Measurements from ENCODE around the gene MPND. TPM values are rescaled to one million over a fixed set of nuclear protein-coding genes. Genes with fewer than 3 reads are reported as not detected.
A peak's percentile ranks its signal among the peaks of the same experiment; 100 is the strongest.
"Not testable (repeated sequence)": the region's sequence is repeated elsewhere in the genome, so short reads cannot be mapped to it uniquely, and the experiment has no call there.

The MPND gene
- total RNA-seq, 1 experiment from 2014 or later: 36.5 TPM

GRCh38 chr19:4338441-4339355, 4.7 kb upstream of the MPND start, which contains the start of gene STAP2:
Gene STAP2 (minus strand): TSS chr19:4338827. CDS start chr19:4338753, 74 bp downstream.
- in situ Hi-C loops (cut with HindIII; ENCODE audit: low pct_unique_long_range_greater_than_20kb, low sequenced_read_pairs): no loop called here
- no peak for DNase-seq (ENCODE audit: low read depth)

GRCh38 chr19:4342314-4342614, 1.1 kb upstream of the MPND start:
- in situ Hi-C loops (cut with HindIII; ENCODE audit: low pct_unique_long_range_greater_than_20kb, low sequenced_read_pairs): no loop called here

GRCh38 chr19:4342615-4343369, 570 bp upstream of the MPND start:
- in situ Hi-C loops (cut with HindIII; ENCODE audit: low pct_unique_long_range_greater_than_20kb, low sequenced_read_pairs): no loop called here
- DNase-seq (ENCODE audit: low read depth): peak; percentile 100

More at GRCh38 chr19:4342314-4342614, 1.1 kb upstream of the MPND start:
- DNase-seq (ENCODE audit: low read depth): no peak

- DNase-seq (ENCODE audit: low read depth): no peak
- in situ Hi-C loops (cut with HindIII; ENCODE audit: low pct_unique_long_range_greater_than_20kb, low sequenced_read_pairs): no loop called here
Observed at GRCh38 chr19:4345342-4346019, 2.1 kb downstream of the MPND start.

- in situ Hi-C loops (cut with HindIII; ENCODE audit: low pct_unique_long_range_greater_than_20kb, low sequenced_read_pairs): no loop called here
Observed at GRCh38 chr19:4346020-4346383, 2.6 kb downstream of the MPND start.

GRCh38 chr19:4347521-4347920, 4.2 kb downstream of the MPND start:
- no peak for DNase-seq (ENCODE audit: low read depth)
- in situ Hi-C loops (cut with HindIII; ENCODE audit: low pct_unique_long_range_greater_than_20kb, low sequenced_read_pairs): no loop called here

More at GRCh38 chr19:4346020-4346383, 2.6 kb downstream of the MPND start:
- no peak for DNase-seq (ENCODE audit: low read depth)

GRCh38 chr19:4349225-4349624, 5.9 kb downstream of the MPND start:
- DNase-seq (ENCODE audit: low read depth); in situ Hi-C loops (cut with HindIII; ENCODE audit: low pct_unique_long_range_greater_than_20kb, low sequenced_read_pairs): not testable (repeated sequence)

- in situ Hi-C loops (cut with HindIII; ENCODE audit: low pct_unique_long_range_greater_than_20kb, low sequenced_read_pairs): no loop called here
- DNase-seq (ENCODE audit: low read depth): no peak
Observed at GRCh38 chr19:4350111-4350510, 6.7 kb downstream of the MPND start.

GRCh38 chr19:4350726-4351125, 7.4 kb downstream of the MPND start:
- in situ Hi-C loops (cut with HindIII; ENCODE audit: low pct_unique_long_range_greater_than_20kb, low sequenced_read_pairs): no loop called here
- DNase-seq (ENCODE audit: low read depth): no peak

GRCh38 chr19:4352701-4353121, 9.3 kb downstream of the MPND start:
- in situ Hi-C loops (cut with HindIII; ENCODE audit: low pct_unique_long_range_greater_than_20kb, low sequenced_read_pairs): no loop called here
- DNase-seq (ENCODE audit: low read depth): no peak

- DNase-seq (ENCODE audit: low read depth): no peak
- in situ Hi-C loops (cut with HindIII; ENCODE audit: low pct_unique_long_range_greater_than_20kb, low sequenced_read_pairs): no loop called here
Observed at GRCh38 chr19:4354282-4354681, 10.9 kb downstream of the MPND start.

GRCh38 chr19:4354897-4355296, 11.5 kb downstream of the MPND start:
- no peak for DNase-seq (ENCODE audit: low read depth)
- in situ Hi-C loops (cut with HindIII; ENCODE audit: low pct_unique_long_range_greater_than_20kb, low sequenced_read_pairs): no loop called here

- DNase-seq (ENCODE audit: low read depth): no peak
- in situ Hi-C loops (cut with HindIII; ENCODE audit: low pct_unique_long_range_greater_than_20kb, low sequenced_read_pairs): no loop called here
Observed at GRCh38 chr19:4357095-4357797, 13.9 kb downstream of the MPND start.

- in situ Hi-C loops (cut with HindIII; ENCODE audit: low pct_unique_long_range_greater_than_20kb, low sequenced_read_pairs): no loop called here
- DNase-seq (ENCODE audit: low read depth): no peak
Observed at GRCh38 chr19:4357921-4358326, 14.6 kb downstream of the MPND start.

GRCh38 chr19:4358709-4359626, 15.6 kb downstream of the MPND start:
- no peak for DNase-seq (ENCODE audit: low read depth)
- in situ Hi-C loops (cut with HindIII; ENCODE audit: low pct_unique_long_range_greater_than_20kb, low sequenced_read_pairs): no loop called here

- in situ Hi-C loops (cut with HindIII; ENCODE audit: low pct_unique_long_range_greater_than_20kb, low sequenced_read_pairs): no loop called here
- no peak for DNase-seq (ENCODE audit: low read depth)
Observed at GRCh38 chr19:4359627-4360000, 16.3 kb downstream of the MPND start.

- in situ Hi-C loops (cut with HindIII; ENCODE audit: low pct_unique_long_range_greater_than_20kb, low sequenced_read_pairs): no loop called here
- no peak for DNase-seq (ENCODE audit: low read depth)
Observed at GRCh38 chr19:4360081-4360569, 16.8 kb downstream of the MPND start.
